ENCODE results near the gene COMT. TPM values are rescaled to one million over a fixed set of nuclear protein-coding genes. Genes with fewer than 3 reads are reported as not detected.

The COMT gene
- total RNA-seq, 6 experiments from 2014 or later, result 215 to 306 (median 234) TPM

- Mint-ChIP-seq H3K4me1 (ENCODE audit: low read depth) (no peaks in the 10 kb centered on the region; the same call in 1 of the 2 replicates), H3K27ac (no peak overlapping the region), H3K36me3 (ENCODE audit: low read depth) (no peaks in the 10 kb centered on the region), H3K27me3 (ENCODE audit: insufficient read depth) (peaks cover 4% of the 10 kb centered on the region; the same call in 1 of the 2 replicates), H3K4me3 (no peak overlapping the region), H3K9me3 (no peaks in the 10 kb centered on the region)
- TF ChIP-seq, protein P1, sequence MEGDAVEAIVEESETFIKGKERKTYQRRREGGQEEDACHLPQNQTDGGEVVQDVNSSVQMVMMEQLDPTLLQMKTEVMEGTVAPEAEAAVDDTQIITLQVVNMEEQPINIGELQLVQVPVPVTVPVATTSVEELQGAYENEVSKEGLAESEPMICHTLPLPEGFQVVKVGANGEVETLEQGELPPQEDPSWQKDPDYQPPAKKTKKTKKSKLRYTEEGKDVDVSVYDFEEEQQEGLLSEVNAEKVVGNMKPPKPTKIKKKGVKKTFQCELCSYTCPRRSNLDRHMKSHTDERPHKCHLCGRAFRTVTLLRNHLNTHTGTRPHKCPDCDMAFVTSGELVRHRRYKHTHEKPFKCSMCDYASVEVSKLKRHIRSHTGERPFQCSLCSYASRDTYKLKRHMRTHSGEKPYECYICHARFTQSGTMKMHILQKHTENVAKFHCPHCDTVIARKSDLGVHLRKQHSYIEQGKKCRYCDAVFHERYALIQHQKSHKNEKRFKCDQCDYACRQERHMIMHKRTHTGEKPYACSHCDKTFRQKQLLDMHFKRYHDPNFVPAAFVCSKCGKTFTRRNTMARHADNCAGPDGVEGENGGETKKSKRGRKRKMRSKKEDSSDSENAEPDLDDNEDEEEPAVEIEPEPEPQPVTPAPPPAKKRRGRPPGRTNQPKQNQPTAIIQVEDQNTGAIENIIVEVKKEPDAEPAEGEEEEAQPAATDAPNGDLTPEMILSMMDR (IDR thresholded peaks at IDR 0.05), result no peak
- no peak for DNase-seq
Measured at GRCh38 chr22:19962909-19963806, 21.6 kb downstream of the COMT start.

GRCh38 chr22:19963863-19964642, 22.5 kb downstream of the COMT start:
- TF ChIP-seq, protein P1 (IDR thresholded peaks at IDR 0.05), result no peak
- Mint-ChIP-seq H3K36me3 (ENCODE audit: low read depth) (no peaks in the 10 kb centered on the region), H3K27me3 (ENCODE audit: insufficient read depth) (peaks cover 5% of the 10 kb centered on the region; the same call in 1 of the 2 replicates), H3K27ac (no peak overlapping the region), H3K9me3 (no peaks in the 10 kb centered on the region), H3K4me1 (ENCODE audit: low read depth) (no peaks in the 10 kb centered on the region; the same call in 1 of the 2 replicates), H3K4me3 (no peak overlapping the region)
- no peak for DNase-seq

GRCh38 chr22:19964701-19965386, 23.3 kb downstream of the COMT start:
- Mint-ChIP-seq H3K27me3 (ENCODE audit: insufficient read depth) (peaks cover 7% of the 10 kb centered on the region; the same call in 1 of the 2 replicates), H3K9me3 (no peaks in the 10 kb centered on the region), H3K36me3 (ENCODE audit: low read depth) (no peaks in the 10 kb centered on the region), H3K27ac (no peak overlapping the region), H3K4me1 (ENCODE audit: low read depth) (no peaks in the 10 kb centered on the region; the same call in 1 of the 2 replicates), H3K4me3 (no peak overlapping the region)
- DNase-seq, result no peak
- TF ChIP-seq, protein P1 (IDR thresholded peaks at IDR 0.05), result no peak

DNA sequence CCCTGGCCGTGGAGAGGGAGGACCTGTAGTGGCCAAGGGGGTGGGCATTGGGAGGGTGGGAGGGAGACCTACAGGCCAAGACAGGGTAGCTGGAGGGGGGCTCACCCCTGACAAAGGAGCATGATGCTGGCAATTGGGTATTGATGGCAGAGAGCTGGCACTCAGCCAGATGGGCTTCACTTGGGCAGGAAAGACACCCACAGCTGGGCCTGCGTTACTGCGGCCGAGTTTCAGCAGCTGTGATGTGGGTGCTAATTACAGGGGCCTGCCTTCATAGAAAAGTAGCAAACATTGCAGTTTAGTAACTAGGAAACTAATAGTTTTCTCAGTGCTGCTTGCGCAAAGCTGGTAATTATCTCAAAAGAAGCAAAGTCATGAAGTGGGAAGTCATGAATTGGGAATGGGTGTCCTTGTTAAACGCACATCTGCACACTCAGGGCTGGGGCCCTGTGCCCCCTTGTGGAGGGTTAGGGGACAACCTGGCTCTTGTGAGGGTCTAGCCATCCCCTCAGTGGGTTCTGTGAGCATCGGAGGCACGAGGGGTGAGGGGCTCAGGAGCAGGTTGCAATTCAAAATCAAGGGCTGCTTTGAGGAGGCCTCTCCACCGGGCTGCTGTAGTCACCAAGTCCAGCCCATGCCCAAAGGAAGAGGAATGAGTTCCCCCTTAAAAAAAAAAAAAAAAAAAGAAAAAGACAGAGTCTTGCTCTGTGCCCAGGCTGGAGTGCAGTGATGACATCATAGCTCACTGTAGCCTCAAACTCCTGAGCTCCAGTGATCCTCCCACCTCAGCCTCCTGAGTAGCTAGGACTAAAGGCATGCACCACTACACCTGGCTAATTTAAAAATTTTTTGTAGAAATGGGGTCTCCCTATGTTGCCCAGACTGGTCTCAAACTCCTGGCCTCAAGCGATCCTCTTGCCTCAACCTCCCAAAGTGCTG, 24.5 kb downstream of the COMT start:
- Mint-ChIP-seq H3K36me3 (ENCODE audit: low read depth) (no peaks in the 10 kb centered on the region), H3K27me3 (ENCODE audit: insufficient read depth) (peaks cover 7% of the 10 kb centered on the region; the same call in 1 of the 2 replicates), H3K27ac (0 out of 2 replicates have a peak overlapping the region, but pooled peaks have one; percentile 18), H3K4me1 (ENCODE audit: low read depth) (no peaks in the 10 kb centered on the region), H3K9me3 (no peaks in the 10 kb centered on the region), H3K4me3 (no peak overlapping the region)
- TF ChIP-seq, protein P1 (IDR thresholded peaks at IDR 0.05), result peak; percentile 70
- DNase-seq, result no peak
